GM21825 (cell line): ENCODE data around the gene AHRR.
"Not testable (repeated sequence)": the region's sequence is repeated elsewhere in the genome, so short reads cannot be mapped to it uniquely, and the experiment has no call there.

ENCODE experiments used
- ATAC-seq: cut with Tn5 transposase; IDR thresholded peaks from one replicate; pipeline ENCODE4 v1.9.1; 2021; ENCODE audit warnings: mild to moderate bottlenecking, moderate library complexity; ENCODE audit not compliant: unreplicated experiment

The AHRR gene

DNA sequence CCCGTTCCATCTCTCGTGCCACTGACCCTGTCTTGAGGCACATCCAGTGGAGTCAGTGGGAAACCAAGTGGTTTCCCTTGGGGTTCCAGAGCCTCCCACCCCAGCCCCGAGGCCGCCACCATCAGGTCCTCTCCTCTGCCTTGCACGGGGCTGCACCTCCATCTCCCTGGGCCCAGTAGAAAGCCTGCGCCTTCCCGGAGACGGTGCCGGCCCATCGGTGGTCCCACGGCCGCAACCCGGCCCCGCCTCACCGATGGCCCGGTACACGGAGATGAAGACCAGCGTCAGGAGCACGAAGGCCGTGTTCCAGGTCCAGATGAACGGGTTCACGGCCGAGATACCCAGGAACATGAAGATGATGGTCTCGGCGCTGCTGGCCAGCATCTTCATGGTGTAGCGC is 161.5 kb downstream of the AHRR start:
- ATAC-seq: no peak

DNA sequence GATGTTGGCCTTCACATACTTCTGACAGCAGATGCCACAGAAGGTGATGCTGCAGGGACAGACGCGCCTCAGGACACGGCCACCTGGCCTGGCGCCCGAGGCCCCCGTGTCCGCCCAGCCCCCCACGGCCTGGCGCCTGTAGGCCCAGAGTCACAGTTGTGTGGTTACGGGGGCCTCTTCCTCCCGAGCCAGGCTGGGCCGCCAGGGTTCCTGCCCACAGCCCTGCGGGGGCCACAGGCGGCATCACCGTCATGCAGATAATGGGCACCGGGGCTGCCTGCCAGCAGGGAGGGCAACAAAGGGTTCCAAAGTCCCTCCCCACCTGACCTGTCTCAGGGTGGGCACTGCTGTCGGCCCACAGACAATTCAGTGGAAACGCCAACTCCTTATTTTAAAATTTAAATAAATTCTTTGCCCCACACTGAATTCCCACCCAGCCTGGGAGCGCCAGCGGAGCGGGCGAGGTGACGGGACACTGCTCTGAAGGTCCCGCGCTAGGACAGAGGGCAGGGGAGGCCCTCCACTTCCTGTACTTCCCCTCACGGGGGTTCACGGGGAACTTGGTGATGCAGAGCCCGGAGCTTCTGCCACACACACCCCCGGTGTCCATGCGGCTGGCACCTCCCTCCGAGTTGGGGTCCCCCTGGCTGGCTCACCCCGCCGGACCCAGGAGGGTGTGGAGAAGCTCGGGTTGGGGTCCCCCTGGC is 162.1 kb downstream of the AHRR start:
- no peak for ATAC-seq

DNA sequence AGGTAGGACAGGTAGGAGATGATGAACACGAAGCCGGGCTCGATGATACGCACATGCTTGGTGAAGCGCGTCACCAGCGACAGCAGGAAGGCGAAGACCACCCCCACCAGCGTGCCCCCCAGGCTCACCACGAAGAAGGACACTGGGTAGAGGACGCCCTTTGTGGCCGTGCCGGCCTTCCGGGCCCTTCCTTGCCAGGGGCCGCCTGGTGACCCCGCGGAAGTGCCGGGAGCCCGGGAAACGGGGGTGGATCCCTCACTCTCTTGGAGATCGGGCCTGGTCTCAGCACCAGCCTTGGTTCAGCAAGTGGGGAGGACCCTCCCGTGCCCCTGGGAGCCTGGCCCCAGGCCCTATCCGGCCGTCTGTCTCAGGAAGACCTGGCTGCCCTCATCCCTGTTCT is 163.0 kb downstream of the AHRR start:
- no peak for ATAC-seq

DNA sequence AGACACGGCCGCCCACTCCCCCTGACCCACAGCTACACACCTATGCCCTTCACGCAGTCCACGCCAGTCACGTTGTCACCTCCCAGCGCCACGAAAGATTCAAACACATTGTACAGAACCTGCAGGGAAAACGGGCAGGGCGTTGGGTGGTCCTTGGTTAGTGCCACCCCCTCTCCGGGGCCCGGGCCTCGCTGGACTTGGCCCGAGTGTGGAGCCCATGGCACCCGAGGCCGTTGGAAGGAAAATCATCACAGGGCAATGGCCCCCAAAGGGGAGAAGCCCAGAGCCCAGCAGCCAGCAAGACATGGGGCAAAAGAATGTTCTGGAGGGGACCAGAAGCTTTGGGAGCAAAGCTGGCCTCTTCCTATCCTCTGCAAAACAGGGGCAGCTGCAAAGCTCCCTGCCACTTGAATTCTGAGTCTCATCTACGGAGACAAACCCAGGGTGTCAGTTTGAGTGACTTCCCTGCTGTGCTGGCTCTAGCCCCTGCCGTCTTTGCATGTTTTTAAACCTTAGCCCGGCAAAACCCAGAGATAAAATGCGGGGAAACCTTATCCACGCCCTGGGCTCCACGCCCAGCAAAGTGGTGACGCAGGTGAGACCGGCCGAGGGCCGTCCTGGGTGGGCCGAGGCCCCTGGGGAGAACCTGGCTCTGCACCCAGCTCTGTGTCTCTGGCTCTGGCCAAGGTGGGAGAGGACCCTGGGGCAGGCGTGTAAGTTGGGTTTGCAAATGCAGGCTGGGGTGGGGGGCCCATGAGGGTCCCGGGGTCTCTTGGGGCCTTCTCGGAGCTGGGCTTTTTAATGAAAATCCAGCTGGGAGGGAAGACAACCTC is 163.8 kb downstream of the AHRR start:
- no peak for ATAC-seq

DNA sequence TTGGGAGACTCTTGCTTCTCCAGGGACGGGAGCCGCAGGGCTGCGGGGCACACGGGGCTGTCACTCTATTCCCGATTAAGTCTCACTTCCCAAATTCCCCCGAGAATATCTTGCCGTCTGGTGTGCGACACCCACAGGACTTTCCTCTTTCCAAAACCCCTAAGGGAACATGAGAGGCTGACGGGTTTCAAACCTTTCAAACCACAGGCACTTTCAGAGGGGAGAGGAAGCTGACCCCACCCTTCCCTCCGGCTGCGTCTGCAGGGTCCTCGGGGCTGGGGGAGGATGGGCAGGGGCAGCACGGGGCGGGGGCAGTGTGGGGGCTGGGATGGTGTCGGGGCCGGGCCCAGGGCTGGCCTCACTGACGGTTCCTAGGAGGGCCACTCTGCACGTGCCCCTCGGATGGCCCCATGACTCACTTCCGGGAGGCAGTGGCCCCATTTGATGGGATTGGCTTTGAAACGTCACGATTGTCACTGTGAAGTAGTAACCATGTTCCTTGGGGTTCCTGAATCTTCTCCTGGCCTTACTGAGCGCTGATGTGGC is 164.5 kb downstream of the AHRR start:
- no peak for ATAC-seq

DNA sequence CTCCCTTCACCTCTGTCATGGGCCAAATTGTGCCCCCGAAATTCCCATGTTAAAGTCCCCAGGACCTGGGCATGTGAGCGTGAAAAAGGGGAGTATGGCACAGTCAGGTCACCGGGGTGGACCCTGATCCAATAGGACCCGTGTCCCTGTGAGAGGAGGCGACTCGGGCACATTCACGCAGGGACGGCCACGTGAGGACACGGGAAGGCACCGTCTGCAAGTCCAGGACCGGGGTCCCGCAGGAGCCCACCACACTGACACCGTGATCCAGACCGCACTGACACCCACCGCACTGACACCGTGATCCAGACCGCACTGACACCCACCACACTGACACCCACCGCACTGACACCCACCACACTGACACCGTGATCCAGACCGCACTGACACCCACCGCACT is 165.1 kb downstream of the AHRR start:
- ATAC-seq: not testable (repeated sequence)
